GM21737 (cell line): ENCODE measurements around the gene NPR2.
A peak's percentile ranks its signal among the peaks of the same experiment; 100 is the strongest.

Source experiments
- ATAC-seq: cut with Tn5 transposase; IDR thresholded peaks from one replicate; pipeline ENCODE4 v1.9.1; 2021; ENCODE audit warnings: mild to moderate bottlenecking, moderate library complexity; ENCODE audit not compliant: unreplicated experiment

The NPR2 gene

DNA sequence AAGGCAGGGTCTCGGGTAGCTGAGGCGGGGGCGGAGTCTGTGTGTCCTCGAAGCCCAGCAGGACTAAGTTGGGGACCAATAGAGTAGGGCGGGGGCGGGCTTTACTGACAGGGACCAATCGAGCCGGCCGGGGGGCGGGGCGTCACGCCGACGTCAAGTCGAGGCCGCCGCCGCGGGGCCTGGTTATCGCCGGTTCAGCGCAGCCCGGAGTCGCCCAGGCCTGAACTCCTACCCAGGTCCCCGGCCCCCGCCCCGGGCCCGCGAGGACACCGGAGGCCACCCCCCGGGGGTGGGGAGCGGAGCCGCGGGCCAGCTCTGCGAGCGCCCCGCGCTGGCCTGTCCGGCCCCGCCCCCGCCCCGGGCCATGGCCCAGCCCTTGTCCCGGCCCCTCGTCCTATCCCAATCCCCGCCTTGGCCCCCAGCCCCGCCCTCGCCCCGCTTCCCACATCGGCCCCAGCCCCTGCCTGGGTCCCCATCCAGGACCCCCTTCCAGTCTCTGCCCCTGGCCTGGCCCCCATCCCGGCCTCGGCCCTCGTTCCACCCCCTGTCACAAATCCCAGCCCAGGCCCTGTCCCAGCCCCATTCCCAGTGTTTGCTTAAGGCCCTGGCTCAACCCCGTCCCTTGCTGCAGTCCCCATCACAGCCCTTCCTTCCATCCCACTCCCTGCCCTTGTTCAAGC, 37.8 kb downstream of the NPR2 start, which contains the start of gene TMEM8B:
Gene TMEM8B (plus strand): TSS at position 145 of the 680 bp plus-strand sequence. CDS start 220 bp downstream, at position 365.
- peak; percentile 73 for ATAC-seq

DNA sequence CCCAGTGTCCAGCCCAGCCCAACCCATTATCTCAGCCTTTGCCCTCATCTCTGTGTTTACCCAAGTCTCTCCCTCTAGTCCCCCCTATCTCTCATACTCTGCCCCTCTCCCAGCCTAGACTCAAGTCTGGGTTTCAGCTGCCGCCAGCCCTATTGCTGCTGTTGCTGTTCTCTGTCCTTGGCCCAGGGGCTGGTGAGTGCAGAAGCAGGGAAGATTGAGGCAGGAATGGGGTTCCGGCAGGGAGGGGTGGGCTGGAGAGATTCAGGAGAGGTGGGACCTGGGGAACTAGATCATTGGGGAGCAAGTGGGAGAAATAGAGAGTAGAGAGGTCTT, 38.3 kb downstream of the NPR2 start:
- ATAC-seq, result no peak

GRCh38 chr9:35831040-35831439, 39.6 kb downstream of the NPR2 start:
- ATAC-seq, result no peak

DNA sequence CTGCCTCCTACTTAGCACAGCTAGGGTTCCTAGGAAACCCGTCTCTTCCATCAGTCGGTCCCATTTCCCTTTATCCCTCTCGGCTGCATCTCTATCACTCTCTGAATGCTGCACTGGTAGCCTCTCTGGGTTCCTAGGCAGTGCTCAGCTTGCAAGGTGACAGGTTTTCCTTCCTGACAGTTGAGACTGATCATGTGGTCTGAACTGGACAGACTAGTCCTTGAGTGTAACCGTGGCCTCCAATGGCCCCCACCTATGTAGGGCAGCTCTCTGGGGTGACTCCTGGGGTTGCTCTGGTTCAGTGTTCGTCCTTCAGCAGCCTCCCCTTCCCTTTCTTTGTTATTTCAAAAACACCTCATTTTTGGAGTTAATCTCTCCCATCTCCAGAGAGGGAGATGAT, 41.4 kb downstream of the NPR2 start:
- ATAC-seq, result no peak

DNA sequence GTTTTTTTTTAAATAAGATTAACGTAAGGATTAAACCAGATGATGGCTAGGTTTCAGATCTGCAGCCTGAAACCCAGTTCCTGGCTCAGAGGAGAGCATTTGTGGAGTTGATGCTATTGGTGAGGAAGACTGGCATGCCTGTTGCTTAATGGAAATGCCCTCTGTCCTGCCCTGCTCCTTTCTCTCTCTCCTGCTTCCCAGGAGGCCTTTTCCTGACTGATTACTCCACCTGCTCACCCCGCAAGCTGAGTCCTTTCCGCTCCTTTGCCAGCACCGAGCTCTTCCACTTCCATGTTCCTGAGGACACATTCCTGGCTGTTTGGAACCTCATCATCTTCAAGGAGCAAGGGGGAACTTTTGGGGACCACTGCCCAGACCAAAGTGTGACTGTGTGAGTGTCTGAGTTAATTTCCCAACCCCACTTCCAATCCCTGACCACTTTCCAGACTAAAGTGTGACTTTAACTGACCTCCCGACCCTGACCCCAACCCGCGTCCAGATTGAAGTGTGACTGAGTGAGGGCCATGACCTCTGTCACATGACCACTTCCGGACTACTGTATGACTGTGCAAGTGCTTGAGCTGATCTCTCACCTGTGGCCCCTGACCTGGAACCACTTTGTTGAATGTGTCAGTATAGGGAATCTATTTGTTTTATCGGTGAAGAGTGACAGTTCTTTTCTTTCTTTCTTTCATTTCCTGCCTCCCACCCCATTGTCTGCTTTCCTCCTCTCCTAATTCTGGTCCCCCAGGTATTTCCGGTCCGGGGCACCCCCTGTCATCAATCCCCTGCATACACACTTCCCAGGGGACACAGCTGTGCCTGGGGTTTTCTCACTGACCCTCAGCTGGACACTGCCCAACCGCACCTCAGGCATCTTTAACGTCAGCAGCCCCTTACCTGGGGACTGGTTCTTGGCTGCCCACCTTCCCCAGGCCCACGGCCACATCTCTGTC, 43.1 kb downstream of the NPR2 start:
- ATAC-seq, result no peak

DNA sequence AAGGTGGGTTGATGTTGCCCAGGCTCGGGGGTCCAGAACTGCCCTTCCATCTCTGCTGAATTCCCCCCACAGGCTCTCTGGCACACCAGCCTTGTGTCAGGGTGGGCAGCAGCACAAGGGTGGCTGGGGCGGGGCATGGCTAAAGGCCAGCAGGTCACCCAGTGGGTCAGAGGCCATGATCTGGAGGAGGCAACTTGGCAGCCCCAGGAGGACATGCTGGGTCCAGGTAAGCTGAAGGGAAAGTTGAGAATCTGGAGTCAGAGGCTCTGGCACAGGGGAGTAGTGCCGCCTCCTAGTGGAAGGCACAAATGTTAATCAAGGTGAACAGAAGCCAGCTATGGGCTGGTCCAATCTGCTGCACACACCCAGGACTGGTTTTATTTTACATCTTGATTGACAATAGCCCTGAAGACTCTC, 43.8 kb downstream of the NPR2 start:
- ATAC-seq, result no peak

DNA sequence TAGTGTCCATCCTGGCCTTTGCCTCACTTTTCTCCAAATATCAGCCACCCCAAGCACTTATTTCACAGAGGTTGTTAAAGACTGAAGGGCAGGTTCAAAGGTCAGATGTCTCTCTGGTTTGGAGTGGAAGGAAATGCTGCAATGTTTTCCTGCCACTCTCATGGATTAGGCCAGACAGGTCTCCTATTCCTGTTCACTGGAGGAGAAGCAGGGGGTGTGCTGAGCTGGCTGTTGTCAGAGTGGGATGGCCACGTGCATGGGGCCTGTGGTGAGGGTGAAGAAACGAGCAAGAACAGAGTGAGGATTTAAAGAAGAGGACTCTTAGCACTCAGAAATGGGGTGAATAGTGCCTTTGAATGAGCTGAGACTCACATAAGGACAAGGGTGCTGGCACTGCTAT, 44.4 kb downstream of the NPR2 start:
- ATAC-seq, result no peak

DNA sequence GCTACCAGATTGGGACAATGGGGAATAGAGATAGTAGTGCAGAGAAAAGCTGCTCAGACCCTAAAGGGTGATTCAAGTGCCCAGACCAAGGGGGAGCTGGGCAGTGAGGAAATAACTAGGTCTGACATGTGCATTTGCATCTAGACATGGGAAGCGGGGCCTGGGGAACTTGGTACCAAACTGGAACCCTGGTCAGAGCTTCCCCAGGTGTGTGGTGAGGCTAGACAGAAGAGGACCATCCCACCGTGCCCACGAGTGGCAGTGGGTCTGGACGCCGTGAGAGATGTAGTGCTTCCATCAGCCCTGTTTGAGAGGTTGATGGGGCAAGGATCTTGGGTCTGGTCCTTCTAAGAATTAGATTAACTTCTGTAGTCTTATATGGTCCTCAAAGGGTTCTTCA, 45.2 kb downstream of the NPR2 start:
- no peak for ATAC-seq

- ATAC-seq, result no peak
These were observed 48.5 kb downstream of the NPR2 start for GRCh38 chr9:35839926-35840325.

DNA sequence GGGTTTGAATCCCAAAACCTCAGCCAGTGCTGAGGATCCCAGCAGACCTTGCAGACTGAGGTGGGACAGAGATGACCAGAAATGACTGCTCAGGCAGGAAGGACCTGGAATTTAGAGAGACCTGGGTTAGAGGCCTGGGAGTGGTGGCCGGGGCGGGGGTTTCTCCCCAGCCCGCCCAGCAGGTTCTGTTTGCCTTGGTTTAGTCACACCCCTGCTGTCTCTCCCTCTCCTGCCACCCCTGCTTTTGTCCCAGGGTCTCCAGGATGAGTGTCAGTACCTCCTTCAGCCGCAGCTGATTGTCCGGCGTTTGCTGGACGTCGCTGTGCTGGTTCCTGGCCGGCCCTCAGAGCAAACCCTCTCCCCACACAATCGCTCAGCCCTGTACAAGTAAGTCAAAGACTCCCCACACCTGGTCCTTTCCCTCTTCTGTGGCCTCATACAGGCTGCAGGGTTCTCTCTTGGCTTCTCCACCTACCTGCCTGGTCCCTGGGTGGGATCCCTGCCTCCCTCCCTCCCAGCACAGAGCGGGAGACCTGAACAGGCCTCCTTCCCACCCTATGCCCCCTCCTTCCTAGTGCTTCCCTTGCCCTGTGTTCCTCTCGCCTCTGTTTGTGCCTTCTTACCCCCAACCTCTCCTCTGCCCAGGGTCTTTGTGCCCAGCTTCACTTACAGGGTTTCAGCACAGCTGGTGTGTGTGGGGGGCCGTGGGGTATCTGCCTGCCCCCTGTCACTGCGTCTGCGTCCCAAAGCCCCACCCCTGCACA, 49.7 kb downstream of the NPR2 start:
- ATAC-seq, result no peak

GRCh38 chr9:35841645-35841900, 50.2 kb downstream of the NPR2 start:
- ATAC-seq, result no peak

DNA sequence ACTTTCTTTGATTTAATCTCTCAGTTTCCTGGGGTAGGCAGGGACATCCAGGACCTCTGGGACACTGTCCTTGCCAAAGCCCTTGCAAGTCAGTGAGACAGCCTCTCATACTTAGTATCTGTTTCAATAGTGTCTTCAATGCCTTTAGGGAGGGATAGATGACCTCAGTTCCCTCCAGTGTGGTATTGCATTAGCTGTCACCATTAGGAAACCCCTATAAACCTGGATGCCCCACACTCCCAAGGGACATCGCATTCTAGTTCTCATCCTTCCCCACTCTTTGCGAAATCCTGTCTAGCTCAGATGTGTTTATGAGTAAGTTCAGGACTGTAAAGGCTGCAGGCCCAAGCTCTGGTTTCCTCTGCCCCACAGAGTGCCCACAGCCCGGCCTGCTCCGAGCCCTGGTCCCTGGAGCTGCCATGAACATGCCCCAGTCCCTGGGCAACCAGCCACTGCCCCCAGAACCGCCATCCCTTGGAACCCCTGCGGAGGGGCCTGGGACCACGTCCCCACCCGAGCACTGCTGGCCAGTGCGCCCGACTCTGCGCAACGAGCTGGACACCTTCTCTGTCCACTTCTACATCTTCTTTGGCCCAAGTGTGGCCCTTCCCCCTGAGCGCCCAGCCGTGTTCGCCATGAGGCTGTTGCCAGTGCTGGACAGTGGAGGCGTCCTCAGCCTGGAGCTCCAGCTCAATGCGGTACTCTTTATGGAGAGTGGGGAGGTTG, 50.8 kb downstream of the NPR2 start:
- ATAC-seq, result no peak

GRCh38 chr9:35842795-35843194, 51.4 kb downstream of the NPR2 start:
- peak; percentile 66 for ATAC-seq

DNA sequence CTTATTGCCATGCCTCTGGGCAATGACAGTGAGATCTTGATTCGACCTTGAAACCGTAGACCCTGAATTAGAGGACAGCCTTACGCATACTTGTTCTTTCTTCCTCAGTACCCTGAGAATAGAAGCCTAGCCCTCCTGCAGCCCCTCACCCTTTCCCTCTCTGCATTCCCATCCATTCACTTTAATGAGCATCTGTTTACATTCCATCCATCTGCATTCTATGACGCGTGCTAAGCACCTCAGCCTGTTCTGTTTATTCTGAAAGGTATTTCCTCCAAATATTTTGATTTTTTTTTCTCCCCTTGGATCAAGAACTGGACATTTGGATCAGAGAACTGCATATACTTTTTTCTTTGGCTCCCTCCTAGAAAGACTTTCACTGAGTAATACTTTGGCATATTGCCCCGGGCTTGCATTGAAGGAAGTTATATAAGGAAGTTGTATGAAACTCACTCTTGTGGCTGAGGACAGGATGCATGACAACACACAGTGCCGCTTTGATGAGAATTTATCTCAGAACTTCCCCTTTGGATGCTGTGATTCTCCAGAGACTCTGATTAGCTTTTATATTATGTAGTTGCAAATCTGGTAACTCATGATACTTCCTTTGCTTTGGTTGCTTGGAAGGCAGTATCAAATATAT, 53.4 kb downstream of the NPR2 start:
- ATAC-seq, result no peak

DNA sequence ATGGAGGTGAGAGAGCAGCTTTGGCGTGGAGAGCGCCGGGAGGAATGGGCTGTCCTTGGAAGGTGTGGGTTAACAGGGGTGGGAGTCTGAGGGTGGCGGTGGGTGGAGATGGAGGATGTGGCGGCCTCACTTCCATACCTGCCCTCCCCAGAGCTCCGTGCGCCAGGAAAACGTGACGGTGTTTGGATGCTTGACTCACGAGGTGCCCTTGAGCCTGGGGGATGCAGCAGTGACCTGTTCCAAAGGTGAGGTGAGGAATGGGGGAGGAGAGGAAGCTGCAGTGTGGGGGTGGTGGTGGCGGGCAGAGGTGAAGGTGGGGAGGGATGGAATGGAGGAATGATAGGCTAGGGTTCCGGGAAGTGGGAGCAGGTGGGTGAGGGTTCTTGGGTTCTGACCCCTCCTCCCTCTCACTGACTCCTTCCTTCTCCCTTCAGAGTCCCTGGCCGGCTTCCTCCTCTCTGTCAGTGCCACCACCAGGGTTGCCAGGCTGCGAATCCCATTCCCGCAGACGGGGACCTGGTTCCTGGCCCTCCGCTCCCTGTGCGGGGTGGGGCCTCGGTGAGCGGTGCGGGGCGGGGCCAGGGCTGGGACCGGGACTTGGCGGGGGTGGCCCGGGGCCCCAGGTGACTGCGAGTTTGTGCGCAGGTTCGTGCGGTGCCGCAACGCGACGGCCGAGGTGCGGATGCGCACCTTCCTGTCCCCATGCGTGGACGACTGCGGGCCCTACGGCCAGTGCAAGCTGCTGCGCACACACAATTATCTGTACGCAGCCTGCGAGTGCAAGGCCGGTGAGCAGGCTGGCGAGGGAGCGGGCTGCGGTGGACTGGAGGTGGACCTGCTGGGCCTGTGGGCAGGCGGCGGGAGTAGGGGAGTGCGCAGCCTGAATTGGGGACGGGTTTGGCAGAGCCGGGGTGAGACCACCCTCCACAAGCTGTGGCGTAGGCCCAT, 54.7 kb downstream of the NPR2 start:
- ATAC-seq, result no peak

DNA sequence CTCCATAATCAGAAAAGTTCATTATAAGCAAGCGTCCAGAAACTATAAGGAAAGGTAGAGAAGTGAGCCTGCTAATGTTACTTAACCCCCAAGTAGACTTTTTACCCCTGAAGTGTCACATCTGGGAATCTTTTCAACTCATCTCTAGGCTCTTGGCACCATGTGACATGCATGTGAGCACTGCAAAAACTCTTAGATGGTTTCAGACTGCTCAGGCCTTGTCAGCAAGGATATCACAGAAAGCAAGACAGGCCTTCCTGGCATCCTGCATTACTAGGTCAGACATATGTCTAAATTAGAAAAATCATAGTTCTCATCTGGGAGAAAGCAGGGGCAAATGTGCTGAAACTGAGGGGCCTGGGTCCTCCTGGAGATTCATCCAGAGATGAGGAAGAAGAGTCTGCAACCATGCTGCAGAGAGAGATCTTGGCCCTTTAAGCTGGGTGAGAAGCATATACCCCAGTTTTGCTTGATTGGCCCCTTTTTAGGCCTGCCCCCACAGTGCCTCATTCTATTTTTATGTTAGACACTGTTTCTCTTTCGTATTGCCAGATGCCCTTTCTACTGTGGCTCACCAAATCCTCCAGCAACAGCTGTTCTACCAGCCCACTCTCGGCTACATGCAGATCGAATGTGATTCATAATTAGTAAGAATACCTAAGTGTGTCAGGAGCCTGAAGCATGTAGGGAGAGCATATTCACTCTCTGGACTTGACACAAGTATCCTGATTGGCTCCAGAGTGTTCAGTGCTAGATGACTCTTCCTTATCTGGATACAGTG, 56.6 kb downstream of the NPR2 start:
- ATAC-seq, result peak; percentile 88

GRCh38 chr9:35852267-35852815, 61.0 kb downstream of the NPR2 start:
- no peak for ATAC-seq
